ENCODE results near the gene TRPM3. TPM values are rescaled to one million over a fixed set of nuclear protein-coding genes. Genes with fewer than 3 reads are reported as not detected.

The TRPM3 gene
- total and polyA plus RNA-seq, 12 donors, result 0.27 to 5.3 (median 1.8) TPM

DNA sequence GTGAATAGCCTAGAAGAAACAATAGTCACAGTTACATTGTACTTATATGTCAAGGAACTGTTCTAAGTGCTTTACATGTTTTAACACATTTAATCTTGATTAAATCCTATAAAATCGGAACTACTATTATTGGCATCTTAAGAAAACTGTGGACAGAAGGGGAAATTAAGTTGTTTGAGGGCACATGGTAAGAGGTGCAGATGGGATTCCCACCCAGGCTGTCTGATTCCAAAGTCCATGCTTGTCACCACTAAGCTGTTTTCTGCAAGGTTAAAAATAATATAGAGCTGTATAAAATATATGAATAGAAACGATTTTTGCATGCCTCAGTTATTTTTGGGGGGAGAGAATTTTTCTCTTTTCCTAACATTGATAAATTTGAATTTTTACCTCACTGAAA, 512.4 kb downstream of the TRPM3 start:
- H3K4me3 ChIP-seq, result no peak overlapping the region
- no peaks in the 10 kb centered on the region for H3K9me3 ChIP-seq (replicated peaks in 1 of 3)
- peaks cover 0 to 12% of the 10 kb centered on the region in 2 donors for H3K4me1 ChIP-seq (replicated peaks in 1 of 2)
- WGBS, 4 donors, result 66 to 83% (median 75%) methylated on average over 2 of the region's 2 CpGs
- H3K36me3 ChIP-seq (replicated peaks in 1 of 2), result no peaks in the 10 kb centered on the region
- H3K27me3 ChIP-seq, result no peaks in the 10 kb centered on the region
- no peak for TF ChIP-seq POLR2A (IDR thresholded peaks at IDR 0.05)
- intact Hi-C loops (cut with DNase I), result loop anchor here (10.0 kb wide), 3 partner anchors 124 to 264 kb away; partner anchors contain the start of gene KLF9 (in 1 of the 2)
- no peak for DNase-seq
- H3K27ac ChIP-seq, result peak overlapping the region in 2 of 5 donors; percentile 57 to 59

DNA sequence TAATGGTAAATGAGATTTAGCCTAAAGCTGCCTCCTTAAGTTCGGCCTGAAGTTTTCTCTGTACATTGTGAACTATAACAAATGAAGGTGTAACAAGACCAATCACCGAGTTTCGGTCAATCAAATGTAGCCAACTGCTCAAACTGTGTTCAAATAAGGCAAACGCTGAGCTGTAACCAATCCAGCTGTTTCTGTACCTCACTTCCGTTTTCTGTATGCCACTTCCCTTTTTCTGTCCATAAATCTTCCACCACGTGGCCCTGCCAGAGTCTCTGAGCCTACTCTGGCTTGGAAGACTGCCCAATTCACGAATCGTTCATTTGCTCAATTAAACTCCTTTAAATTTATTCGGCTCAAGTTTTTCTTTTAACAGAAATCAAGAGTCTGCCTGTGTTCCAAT, 513.5 kb downstream of the TRPM3 start:
- WGBS, 4 donors, result 54 to 61% (median 57%) methylated on average over 9 of the region's 9 CpGs
- DNase-seq, result peak in 4 of 7 donors; percentile 29 to 44 (median 36)

DNA sequence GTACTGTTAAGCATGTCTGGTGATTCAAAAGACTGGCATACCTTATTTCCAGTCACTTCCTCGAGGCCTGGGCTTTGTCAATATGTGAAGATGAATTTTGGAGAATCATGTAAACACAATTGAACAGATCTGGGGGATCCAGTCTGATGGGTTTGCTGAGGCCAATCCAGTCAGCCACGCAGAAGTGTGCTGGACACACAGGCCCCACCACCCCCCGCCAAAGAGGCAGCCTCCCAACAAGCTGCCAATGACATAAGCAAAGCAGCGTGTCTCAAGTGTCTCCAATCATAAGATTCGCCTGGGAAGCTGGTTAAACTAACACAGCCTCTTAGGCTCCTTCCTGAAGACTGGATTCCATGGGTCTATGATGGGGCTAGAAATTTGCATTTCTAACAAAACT, 514.1 kb downstream of the TRPM3 start:
- 95 to 96% (median 96%) methylated on average over 2 to 5 of the region's 5 CpGs for WGBS, 4 donors
- H3K9me3 ChIP-seq (replicated peaks in 1 of 3), result no peaks in the 10 kb centered on the region
- no peaks in the 10 kb centered on the region for H3K27me3 ChIP-seq
- no peak for TF ChIP-seq POLR2A (IDR thresholded peaks at IDR 0.05)
- TF ChIP-seq, protein P1, sequence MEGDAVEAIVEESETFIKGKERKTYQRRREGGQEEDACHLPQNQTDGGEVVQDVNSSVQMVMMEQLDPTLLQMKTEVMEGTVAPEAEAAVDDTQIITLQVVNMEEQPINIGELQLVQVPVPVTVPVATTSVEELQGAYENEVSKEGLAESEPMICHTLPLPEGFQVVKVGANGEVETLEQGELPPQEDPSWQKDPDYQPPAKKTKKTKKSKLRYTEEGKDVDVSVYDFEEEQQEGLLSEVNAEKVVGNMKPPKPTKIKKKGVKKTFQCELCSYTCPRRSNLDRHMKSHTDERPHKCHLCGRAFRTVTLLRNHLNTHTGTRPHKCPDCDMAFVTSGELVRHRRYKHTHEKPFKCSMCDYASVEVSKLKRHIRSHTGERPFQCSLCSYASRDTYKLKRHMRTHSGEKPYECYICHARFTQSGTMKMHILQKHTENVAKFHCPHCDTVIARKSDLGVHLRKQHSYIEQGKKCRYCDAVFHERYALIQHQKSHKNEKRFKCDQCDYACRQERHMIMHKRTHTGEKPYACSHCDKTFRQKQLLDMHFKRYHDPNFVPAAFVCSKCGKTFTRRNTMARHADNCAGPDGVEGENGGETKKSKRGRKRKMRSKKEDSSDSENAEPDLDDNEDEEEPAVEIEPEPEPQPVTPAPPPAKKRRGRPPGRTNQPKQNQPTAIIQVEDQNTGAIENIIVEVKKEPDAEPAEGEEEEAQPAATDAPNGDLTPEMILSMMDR (IDR thresholded peaks at IDR 0.05), result no peak
- no peak for DNase-seq
- H3K36me3 ChIP-seq (replicated peaks in 1 of 2), result no peaks in the 10 kb centered on the region
- intact Hi-C loops (cut with DNase I), result loop anchor here (10.0 kb wide), 3 partner anchors 123 to 263 kb away; partner anchors contain the start of gene KLF9 (in 1 of the 2)
- no peak overlapping the region for H3K27ac ChIP-seq
- H3K4me3 ChIP-seq, result no peak overlapping the region
- peaks cover 0 to 13% of the 10 kb centered on the region in 2 donors for H3K4me1 ChIP-seq (replicated peaks in 1 of 2)

More for the DNA sequence above, 513.5 kb downstream of the TRPM3 start:
- H3K27ac ChIP-seq, result no peak overlapping the region
- TF ChIP-seq POLR2A (IDR thresholded peaks at IDR 0.05), result no peak
- TF ChIP-seq, protein P1 (IDR thresholded peaks at IDR 0.05), result no peak
- no peaks in the 10 kb centered on the region for H3K9me3 ChIP-seq (replicated peaks in 1 of 3)
- no peaks in the 10 kb centered on the region for H3K27me3 ChIP-seq
- H3K4me1 ChIP-seq (replicated peaks in 1 of 2), result peaks cover 0 to 12% of the 10 kb centered on the region in 2 donors
- intact Hi-C loops (cut with DNase I), result loop anchor here (10.0 kb wide), 3 partner anchors 123 to 263 kb away; partner anchors contain the start of gene KLF9 (in 1 of the 2)
- H3K4me3 ChIP-seq, result no peak overlapping the region
- no peaks in the 10 kb centered on the region for H3K36me3 ChIP-seq (replicated peaks in 1 of 2)

DNA sequence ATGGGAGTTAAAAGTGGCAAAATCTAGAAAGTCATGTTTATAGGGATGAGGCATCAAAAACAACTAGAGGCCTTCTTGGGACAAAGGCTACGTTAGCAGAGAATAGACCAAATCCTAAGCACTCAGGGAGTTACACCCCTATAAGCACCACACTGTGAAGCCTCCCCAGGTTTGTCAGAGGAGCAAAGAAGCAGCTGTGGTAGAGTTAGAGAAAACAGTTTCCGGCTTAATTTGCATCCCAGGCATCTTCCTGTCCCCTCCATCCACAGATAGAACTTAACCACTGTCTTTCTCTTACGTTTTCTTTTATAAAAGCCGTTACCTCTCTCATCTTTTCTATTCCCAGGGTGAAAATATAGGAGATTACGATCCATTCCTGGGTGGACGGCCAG, 518.4 kb downstream of the TRPM3 start:
- DNase-seq, result no peak
- no peaks in the 10 kb centered on the region for H3K9me3 ChIP-seq (replicated peaks in 1 of 3)

More for the DNA sequence above, 518.4 kb downstream of the TRPM3 start:
- intact Hi-C loops (cut with DNase I), result loop anchor here (5.0 to 10.0 kb wide), 7 partner anchors 116 to 266 kb away; partner anchors contain the start of gene KLF9 (in 2 of the 2)
- H3K36me3 ChIP-seq (replicated peaks in 1 of 2), result no peaks in the 10 kb centered on the region
- H3K4me3 ChIP-seq, result no peak overlapping the region
- no peak for TF ChIP-seq POLR2A (IDR thresholded peaks at IDR 0.05)
- TF ChIP-seq, protein P1 (IDR thresholded peaks at IDR 0.05), result no peak
- H3K27ac ChIP-seq, result peak overlapping the region in 2 of 5 donors; percentile 88 to 92
- no peaks in the 10 kb centered on the region for H3K27me3 ChIP-seq
- 79 to 88% (median 84%) methylated on average over 6 of the region's 6 CpGs for WGBS, 4 donors
- peaks cover 8 to 25% of the 10 kb centered on the region in 2 donors for H3K4me1 ChIP-seq (replicated peaks in 1 of 2)

All from adrenal gland (tissue), 12 donors.